GF-D8 (cell line): ENCODE measurements around the gene FAM72A.
"Not testable (repeated sequence)": the region's sequence is repeated elsewhere in the genome, so short reads cannot be mapped to it uniquely, and the experiment has no call there.

Source experiments
- DNase-seq: peaks from one replicate; lab custom pipeline; 2025; lab: John Stamatoyannopoulos, UW

FAM72A gene

DNA sequence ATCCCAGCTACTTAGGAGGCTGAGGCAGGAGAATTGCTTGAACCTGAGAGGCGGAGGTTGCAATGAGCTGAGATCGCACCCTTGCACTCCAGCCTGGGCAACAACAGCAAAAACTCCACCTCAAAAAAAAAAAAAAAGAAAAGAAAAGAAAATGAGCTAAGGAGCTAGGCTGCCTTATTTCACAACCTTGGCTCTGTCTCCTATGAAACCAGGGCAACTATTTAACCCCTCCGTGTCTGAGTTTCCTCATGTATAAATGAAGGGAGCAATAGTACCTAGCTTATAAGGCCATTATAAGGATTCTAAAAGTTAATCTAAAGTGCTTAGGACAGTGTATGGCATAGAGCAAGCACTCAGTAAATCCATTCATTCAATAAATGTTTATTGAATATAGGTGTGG lies 32.8 kb downstream of the FAM72A start:
- DNase-seq = not testable (repeated sequence)

DNA sequence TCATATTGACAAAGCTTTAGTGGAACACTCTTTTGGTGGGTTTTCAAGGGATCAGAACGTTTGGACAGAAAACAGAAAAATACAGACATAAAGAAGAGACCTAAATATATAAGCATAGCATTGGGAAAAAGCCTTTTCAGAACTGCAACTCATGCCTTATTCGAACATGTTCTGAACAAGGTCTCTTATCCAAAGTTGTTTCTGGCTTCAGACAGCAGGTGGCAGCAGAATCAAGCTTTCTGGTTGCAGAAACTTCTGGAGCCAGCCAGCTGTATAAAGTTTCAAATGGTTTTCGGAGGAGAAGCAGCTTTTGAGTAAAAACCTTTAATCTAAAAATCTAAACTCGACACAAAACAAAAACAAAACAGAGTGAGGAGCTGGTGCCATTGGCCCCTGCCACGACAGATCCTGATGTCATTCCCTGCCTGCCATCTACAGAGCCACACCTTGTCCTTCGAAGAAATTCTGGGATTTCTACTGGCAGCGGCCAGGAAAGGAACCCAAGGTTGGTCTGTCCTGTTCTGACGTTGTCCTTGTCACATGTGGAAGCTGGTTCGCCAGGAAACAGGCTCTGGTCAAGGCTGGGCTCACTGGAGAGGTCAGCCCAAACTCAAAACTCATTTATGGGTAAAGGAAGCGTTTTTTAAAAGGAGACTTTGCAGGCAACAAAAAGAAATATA lies 35.1 kb downstream of the FAM72A start:
- not testable (repeated sequence) for DNase-seq

DNA sequence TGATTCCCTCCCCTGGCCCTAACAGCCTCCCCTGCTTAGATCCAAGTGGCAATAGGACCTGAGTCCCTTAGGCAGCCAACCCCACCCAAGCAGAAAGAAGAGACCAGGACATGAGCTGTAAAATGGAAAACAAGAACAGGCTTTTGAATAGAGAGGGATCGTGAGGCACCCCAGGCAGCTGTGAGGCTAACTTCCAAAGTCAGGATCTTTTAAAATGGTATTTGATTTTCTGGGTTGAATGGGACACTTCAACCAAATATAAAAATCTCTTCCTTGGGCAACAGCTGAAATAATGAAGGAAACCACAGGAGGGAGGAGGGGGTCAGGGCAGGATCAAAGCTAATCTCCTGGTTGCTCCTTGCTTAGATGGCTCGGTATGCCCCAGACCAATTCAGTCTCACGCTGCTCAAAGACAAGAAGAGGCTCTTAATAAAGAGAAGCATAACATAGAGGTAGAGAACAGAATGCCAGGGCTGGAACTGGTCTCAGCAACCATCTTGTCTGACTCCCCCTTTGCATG lies 56.8 kb downstream of the FAM72A start:
- no peak for DNase-seq

GRCh38 chr1:206144605-206145004 lies 58.0 kb downstream of the FAM72A start:
- no peak for DNase-seq

DNA sequence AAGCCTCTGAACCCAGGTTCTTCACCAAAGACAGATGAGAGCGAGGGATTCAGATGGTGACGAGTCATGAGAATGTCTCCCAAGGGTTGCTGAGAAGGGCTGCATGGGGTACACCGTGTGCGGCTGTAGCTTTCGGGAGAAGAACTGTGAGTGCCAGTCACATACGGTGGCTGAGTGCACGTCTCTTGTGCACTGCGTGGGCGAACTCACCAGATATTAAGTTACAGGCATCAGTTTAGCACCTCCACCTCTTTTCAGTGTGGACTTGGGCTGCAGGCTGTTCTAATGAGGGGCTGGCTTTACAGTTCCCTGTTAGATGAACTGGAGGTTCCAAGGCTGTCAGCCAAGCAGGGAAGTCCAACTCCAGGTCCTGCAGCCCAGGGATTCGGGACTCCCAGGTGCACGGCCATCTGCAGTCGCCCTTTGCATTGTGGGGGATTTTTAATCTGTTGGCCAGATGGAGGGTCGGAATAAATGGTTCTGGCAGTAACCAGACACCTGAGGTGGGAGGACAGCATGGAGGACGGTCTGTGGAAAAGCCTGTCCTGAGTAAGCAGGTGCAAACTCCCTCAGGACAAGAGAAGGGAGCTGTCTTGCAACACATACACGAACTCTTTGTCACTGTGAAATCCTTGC lies 59.0 kb downstream of the FAM72A start:
- DNase-seq = no peak

- DNase-seq = no peak
Measured at GRCh38 chr1:206142770-206143169, 59.9 kb downstream of the FAM72A start.

- DNase-seq = no peak
Measured at GRCh38 chr1:206142011-206142410, 60.6 kb downstream of the FAM72A start.

GRCh38 chr1:206136241-206136640 lies 66.4 kb downstream of the FAM72A start:
- no peak for DNase-seq
